GM18498 (cell line): ENCODE measurements around the gene SRP14.
A peak's percentile ranks its signal among the peaks of the same experiment; 100 is the strongest.
"Not testable (repeated sequence)": the region's sequence is repeated elsewhere in the genome, so short reads cannot be mapped to it uniquely, and the experiment has no call there.

Source experiments
- ATAC-seq: cut with Tn5 transposase; IDR thresholded peaks from one replicate; pipeline ENCODE4 v1.9.1; 2021; ENCODE audit warnings: mild to moderate bottlenecking, moderate library complexity; ENCODE audit not compliant: unreplicated experiment

SRP14 gene

DNA sequence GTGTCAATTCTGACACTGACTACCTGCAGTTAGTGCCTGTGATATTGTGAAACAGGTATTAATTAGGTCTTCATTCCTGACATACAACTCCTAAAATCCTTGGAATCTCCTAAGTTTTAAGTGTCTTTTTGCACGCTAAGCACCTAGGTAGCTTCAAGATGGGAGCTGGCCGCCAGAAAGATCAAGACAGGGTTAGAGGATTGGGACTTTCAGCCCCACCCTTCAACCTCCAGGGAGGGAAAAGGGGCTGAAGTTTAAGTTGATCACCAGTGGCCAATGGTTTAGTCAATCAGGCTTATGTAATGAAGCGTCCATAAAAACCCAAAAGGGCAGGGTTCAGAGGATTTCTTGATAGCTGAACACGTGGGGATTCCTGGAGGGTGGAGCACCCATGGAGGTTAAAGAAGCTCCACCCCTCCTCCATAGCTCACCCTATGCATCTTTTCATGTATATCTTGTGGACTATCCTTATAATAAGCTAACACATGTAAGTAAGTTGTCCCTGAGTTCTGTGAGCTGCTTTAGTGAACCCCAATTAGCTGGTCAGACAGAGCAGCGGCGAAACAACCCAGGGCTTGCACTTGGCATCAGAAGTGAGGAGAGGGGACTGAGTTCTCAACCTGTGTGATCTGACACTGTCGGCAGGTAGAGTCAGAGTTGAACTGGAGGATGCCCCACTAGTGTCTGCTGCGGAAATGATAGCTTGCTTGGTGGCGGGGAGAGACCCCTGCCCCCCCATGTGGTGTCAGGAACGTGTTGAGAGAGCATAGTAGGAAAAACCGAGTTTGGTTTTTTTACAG lies 12.8 kb upstream of the SRP14 start:
- ATAC-seq: no peak

- no peak for ATAC-seq
These were observed 11.9 kb upstream of the SRP14 start for GRCh38 chr15:40050788-40051470.

DNA sequence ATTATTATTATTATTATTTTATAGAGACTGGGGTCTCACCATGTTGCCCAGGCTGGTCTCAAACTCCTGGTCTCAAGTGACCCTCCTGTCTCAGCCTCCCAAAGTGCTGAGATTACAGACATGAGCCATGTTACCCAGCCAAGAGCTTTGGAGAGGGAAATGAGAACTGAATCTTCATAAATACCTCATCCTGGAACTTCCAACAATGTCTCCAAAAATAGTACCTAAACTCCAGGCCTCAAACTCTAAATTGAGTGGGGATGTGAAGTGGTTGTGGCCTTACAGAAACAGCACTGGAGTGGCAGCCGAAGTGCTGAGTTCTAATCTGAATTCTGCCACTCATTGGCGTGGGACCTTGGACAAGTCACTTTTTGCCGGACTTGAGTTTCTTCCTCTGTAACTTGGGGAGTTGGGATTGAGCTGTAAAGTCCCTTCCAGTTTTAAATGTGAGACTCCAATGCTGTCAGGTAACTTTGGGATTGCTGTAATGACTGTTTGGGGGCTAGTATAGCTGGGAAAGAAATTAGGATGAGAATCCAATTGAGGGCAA lies 10.0 kb upstream of the SRP14 start:
- ATAC-seq: no peak

DNA sequence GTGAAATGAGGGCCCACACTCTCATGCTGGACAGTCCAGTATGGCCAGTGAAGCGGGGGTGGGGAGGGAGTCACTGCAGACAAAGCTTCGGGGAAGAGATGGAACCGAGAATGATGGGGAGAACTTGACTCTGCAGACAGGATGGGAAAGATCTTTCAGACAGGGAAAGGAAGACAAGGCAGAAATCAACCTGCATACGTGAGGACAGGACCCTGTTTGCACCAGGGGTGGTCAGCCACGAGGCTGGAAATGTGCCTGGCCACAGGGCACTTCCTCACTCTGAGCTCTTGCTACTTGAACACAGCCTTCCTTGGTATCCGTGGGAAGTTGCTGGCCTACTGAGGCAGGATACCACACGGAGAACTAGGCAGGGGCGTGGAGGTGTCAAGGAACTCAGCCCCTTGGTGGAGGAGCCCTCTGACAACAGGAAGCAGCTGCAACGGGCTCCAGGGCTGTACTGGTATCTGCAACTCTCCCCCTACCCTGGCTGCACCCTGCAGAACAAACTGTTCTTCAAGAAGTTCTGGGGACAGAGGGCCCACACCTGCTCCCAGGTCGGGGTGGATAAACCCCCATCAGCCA lies 9.3 kb upstream of the SRP14 start:
- ATAC-seq: peak; percentile 25

DNA sequence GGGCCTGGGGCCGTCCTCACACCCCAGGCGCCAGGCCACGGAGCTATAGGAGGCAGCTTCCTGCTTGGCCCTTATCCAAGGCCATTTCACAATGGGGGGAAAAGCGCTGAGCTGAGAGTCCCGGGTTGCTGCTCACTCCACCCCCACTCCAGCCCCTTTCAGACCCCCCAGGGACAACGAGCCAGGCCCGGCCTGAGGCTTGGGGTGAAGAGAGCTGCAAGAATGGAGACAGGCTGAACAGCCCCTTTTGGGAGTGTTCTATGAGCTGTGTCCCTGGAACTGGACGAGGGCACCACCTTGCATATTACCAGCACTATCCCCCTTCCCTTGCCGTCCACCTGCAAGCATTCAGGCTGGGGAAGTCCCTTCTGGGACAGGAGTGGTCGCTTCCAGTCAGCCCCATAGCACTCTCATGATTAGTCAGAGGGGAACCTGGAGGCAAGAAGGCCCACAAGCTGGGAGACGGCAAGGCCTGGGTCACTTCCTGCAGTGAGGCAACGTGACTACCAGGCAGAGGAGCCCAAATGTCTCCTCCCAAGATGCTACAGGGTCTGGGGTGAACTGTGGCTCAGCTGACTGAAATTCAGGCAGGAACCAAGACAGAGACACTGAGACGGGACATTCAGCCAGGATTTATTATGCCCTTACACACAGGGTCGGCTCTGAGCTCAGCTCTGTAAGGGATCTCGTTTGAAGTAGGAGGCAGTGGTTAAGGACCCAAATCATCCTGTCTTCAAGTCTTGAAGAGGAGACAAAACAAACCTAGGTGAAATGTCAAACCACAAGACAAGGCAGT lies 8.6 kb upstream of the SRP14 start:
- ATAC-seq: peak; percentile 49

DNA sequence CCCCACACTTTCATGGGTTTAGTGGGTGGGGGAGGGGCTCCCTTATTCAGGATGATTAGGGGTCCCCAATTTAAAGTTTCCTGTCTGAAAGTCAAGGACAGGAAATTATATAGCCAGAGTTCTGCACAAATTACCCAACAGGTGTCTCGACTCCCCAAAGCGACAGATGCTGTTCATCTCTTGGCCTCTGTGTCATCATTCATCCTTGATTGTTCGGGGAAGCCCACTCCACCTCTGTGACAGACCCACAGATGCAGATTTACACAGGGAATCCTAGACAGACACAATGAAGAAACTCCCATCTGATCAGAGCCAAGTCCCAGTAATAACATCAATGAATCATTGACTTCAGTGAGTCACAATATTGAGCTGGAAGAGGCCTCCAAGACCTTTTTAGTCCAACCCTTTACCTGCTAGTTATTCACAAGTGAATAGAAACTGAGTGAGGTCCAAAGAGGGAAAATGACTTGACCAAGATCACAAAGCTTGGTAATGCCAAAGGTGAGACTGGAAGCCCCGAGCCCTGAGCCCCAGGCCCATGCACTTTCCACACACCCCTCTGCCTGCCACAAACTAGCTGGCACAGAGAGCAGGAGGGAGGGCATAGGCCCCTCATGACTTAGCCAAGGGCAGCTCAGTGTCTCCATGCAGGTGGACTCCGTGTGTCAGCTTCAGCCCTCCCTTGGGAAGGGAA lies 7.9 kb upstream of the SRP14 start:
- ATAC-seq: no peak

GRCh38 chr15:40045572-40046217 lies 6.7 kb upstream of the SRP14 start:
- no peak for ATAC-seq

- ATAC-seq: peak; percentile 85
These were observed 6.0 kb upstream of the SRP14 start for GRCh38 chr15:40044717-40045571.

DNA sequence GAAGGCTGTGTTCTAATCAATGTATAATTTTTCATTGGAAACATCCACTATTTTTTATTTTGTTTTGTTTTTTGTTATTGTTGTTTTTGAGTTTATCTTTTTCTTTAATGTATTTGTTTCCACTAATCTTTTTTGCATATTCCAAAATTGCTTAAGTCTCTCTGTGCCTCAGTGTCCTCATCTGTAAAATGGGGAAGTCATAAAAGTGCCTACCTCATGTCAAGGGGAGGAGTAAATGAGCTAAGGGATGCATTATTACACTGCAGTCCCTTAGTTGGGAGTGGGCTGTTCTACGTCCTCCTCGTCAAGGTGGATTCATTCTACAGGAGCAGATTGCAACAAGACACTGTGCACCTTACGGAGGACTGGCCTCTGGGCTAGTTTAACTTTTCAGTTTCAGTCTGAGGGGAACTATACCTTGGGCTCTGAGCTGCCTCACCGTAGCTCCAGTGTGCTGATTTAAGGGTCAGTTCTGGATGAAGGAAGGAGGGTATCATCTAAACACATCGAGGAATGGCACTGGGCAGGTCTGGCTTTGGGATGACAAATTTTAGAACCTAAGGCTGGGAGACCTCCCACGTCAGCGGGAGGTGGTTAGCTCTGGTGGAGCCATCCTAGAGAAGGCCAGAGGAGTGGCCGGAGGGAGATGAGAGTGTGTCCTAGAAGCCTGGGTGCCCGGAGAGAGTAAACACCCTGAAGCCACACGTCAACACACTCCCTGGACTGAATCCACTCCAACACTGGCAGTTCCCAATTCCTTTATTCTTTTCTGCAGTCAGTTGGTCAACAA lies 5.1 kb upstream of the SRP14 start:
- ATAC-seq: no peak

- no peak for ATAC-seq
These were observed 3.9 kb upstream of the SRP14 start for GRCh38 chr15:40042791-40043320.

GRCh38 chr15:40040770-40041169 lies 1.8 kb upstream of the SRP14 start:
- ATAC-seq: no peak

DNA sequence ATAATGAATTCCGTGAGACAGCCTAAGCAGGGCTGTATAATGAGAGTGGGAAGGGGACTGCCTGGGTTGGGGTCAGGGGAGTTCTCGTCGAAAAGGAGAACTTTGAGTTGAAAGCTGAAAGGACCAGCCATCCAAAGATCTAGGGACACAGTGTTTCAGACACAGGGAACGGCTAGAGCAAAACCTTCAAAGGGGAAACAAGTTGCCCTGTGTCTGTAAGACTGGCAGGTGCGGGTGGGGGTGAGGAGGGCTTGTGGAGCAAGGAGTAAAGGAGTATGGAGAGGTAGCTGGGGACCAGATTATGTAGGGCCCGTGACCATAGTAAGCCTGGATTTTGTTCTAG lies 1.3 kb upstream of the SRP14 start:
- ATAC-seq: no peak

- ATAC-seq: no peak
These were observed 725 bp downstream of the SRP14 start for GRCh38 chr15:40038275-40038637.

DNA sequence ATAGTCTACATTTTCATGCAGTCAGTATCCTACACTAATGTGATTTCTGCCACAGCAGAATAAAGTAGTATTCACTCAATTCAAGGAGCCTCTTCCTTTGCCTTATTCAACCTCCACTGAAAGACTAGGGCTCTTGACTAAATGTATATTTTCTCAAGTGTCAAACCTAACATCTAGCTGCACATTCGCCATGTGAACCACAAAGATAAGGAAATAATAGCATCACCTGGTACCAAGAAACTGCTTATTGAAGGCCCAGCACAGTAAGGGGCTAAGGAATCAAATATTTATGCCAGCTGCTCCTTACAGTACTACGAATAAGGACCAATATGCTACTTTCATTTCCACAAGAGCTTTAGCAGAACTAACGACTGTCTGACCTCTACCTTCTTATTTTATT lies 1.3 kb downstream of the SRP14 start:
- no peak for ATAC-seq

DNA sequence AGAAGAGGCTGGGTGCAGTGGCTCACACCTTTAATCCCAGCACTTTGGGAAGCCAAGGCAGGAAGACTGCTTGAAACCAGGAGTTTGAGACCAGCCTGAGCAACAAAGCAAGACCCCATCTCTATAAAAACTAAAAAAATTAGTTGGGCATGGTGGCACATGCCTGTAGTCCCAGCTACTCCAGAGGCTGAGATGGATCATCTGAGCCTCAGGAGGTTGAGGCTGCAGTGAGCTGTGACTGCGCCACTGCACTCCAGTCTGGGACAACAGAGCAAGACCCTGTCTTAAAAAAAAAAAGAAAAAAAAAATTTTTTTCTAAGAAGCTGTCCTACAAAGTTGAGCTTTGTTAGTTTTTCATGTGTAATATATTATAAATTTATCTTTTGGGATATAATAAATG lies 3.8 kb downstream of the SRP14 start:
- ATAC-seq: not testable (repeated sequence)

GRCh38 chr15:40034186-40034946 lies 4.6 kb downstream of the SRP14 start:
- no peak for ATAC-seq

- ATAC-seq: no peak
These were observed 6.7 kb downstream of the SRP14 start for GRCh38 chr15:40032125-40032839.
